ENCODE results near the gene FAM204A.

GRCh38 chr10:118342638-118343020 lies 505 bp upstream of the FAM204A start:
- TF ChIP-seq POLR2A (IDR thresholded peaks at IDR 0.05) = no peak
- no peak for TF ChIP-seq CTCF (IDR thresholded peaks at IDR 0.05)

All from uterus (tissue), 2 donors.